SK-N-SH (cell line): ENCODE results near the gene CCDC60. TPM values are rescaled to one million over a fixed set of nuclear protein-coding genes. Genes with fewer than 3 reads are reported as not detected.

Experiments
- CTCF ChIA-PET: fragments of 300-600, 350-600 bp; formaldehyde crosslinking; extraction: SDS; loops from one replicate; lab custom pipeline; 2021; lab: Yijun Ruan, JAX
- POLR2A ChIA-PET: fragments of 350-600 bp; sonication (Branson Sonifier 250); formaldehyde crosslinking; extraction: SDS; loops from one replicate; lab custom pipeline; 2020; ENCODE audit warnings: antibody characterized with exemption, inconsistent platforms; lab: Yijun Ruan, JAX
- DNase-seq: peaks from one replicate; pipeline ENCODE4 v3.0.0; 2012
- H2AFZ ChIP-seq: fragments of 200-600 bp; sonication (generic); 2 replicates; pipeline ENCODE4 v1.8.1; 2016; ENCODE audit warnings: antibody characterized with exemption, mild to moderate bottlenecking, low read depth
- H3F3A ChIP-seq: fragments of 200-600 bp; sonication (generic); replicated peaks from 2 replicates; pipeline ENCODE3; 2016; ENCODE audit warnings: antibody characterized with exemption, mild to moderate bottlenecking; ENCODE audit not compliant: insufficient read depth
- H3K27ac ChIP-seq, 2 experiments: fragments of 200-500 bp in 1 of 2; fragments of 200-600 bp in 1 of 2; sonication (Bioruptor generic) in 1 of 2; sonication (generic), shearing (Covaris generic) in 1 of 2; 2 replicates each; pipeline versions ENCODE4 v1.5.1 to v1.6.1; 2014 to 2016; ENCODE audit warnings: low read depth in 2 of 2, inconsistent platforms in 1 of 2, low read length in 1 of 2, mild to moderate bottlenecking in 1 of 2, mixed read lengths in 1 of 2
- H3K27me3 ChIP-seq: fragments of 200-600 bp; sonication (generic), shearing (Covaris generic); 2 replicates; pipeline ENCODE4 v1.6.1; 2016; ENCODE audit warnings: mixed run types; ENCODE audit not compliant: insufficient read depth
- H3K36me3 ChIP-seq, 2 experiments: fragments of 200-500 bp in 1 of 2; fragments of 200-600 bp in 1 of 2; sonication (Bioruptor generic) in 1 of 2; sonication (generic) in 1 of 2; replicated peaks in 1 of 2; 2 replicates each; pipeline versions ENCODE3 to v1.5.1; 2014 to 2016; ENCODE audit warnings: low read length in 1 of 2, mild to moderate bottlenecking in 1 of 2; ENCODE audit not compliant: insufficient read depth in 2 of 2, control insufficient read depth in 1 of 2
- H3K4me1 ChIP-seq, 2 experiments: fragments of 200-500 bp in 1 of 2; fragments of 200-600 bp in 1 of 2; sonication (Bioruptor generic) in 1 of 2; sonication (generic), shearing (Covaris generic) in 1 of 2; 2 replicates each; pipeline versions ENCODE4 v1.5.1 to v1.6.1; 2014 to 2016; ENCODE audit warnings: low read depth in 1 of 2, low read length in 1 of 2, mixed run types in 1 of 2; ENCODE audit not compliant: insufficient read depth in 2 of 2, control insufficient read depth in 1 of 2
- H3K4me2 ChIP-seq: fragments of 200-600 bp; sonication (generic), shearing (Covaris generic); 2 replicates; pipeline ENCODE4 v1.6.1; 2017; ENCODE audit warnings: mixed run types
- H3K4me3 ChIP-seq, 2 experiments: fragments of 200-500 bp in 1 of 2; fragments of 200-600 bp in 1 of 2; sonication (Bioruptor generic) in 1 of 2; sonication (generic), shearing (Covaris generic) in 1 of 2; 2 replicates each; pipeline versions ENCODE4 v1.5.1 to v1.8.1; 2014 to 2016; ENCODE audit warnings: low read depth in 2 of 2, inconsistent platforms in 1 of 2, low read length in 1 of 2, mild to moderate bottlenecking in 1 of 2, mixed read lengths in 1 of 2, moderate library complexity in 1 of 2
- H3K79me2 ChIP-seq: fragments of 200-600 bp; sonication (generic); 2 replicates; pipeline ENCODE4 v1.8.1; 2017; ENCODE audit warnings: mild to moderate bottlenecking; ENCODE audit not compliant: insufficient read depth
- H3K9ac ChIP-seq: fragments of 200-600 bp; sonication (generic); 2 replicates; pipeline ENCODE4 v1.6.1; 2017; ENCODE audit warnings: mixed run types
- H3K9me2 ChIP-seq: fragments of 200-600 bp; sonication (generic); 2 replicates; pipeline ENCODE4 v1.6.1; 2017; ENCODE audit warnings: mixed run types
- H3K9me3 ChIP-seq: fragments of 200-600 bp; sonication (generic); 2 replicates; pipeline ENCODE4 v1.6.1; 2017; ENCODE audit warnings: mixed run types, mild to moderate bottlenecking, moderate library complexity
- H4K20me1 ChIP-seq: fragments of 200-600 bp; sonication (generic); 2 replicates; pipeline ENCODE4 v1.6.1; 2017; ENCODE audit warnings: mild to moderate bottlenecking, mixed run types; ENCODE audit not compliant: insufficient read depth
- CHD2 ChIP-seq: fragments of 150-350 bp; IDR thresholded peaks from 2 replicates; pipeline ENCODE4 v1.6.1; 2018; ENCODE audit warnings: low read length; ENCODE audit not compliant: partially characterized antibody
- FOSL2 ChIP-seq: IDR thresholded peaks from 2 replicates; pipeline ENCODE4 v1.4.0; 2012; ENCODE audit warnings: low read depth, mild to moderate bottlenecking, moderate library complexity, borderline replicate concordance
- GABPA ChIP-seq: IDR thresholded peaks from 2 replicates; pipeline ENCODE4 v1.4.0; 2012; ENCODE audit warnings: low read depth, mild to moderate bottlenecking
- MEF2A ChIP-seq: IDR thresholded peaks from 2 replicates; pipeline ENCODE4 v1.4.0; 2012; ENCODE audit warnings: low read depth, borderline replicate concordance
- NFIC ChIP-seq: IDR thresholded peaks from 2 replicates; pipeline ENCODE4 v1.4.0; 2012; ENCODE audit warnings: borderline replicate concordance
- POLR2AphosphoS5 ChIP-seq: IDR thresholded peaks from 2 replicates; pipeline ENCODE4 v1.6.1; 2012; ENCODE audit warnings: low read depth, low read length
- RAD21 ChIP-seq: IDR thresholded peaks from 2 replicates; pipeline ENCODE4 v1.6.1; 2012; ENCODE audit warnings: mild to moderate bottlenecking, low read length
- RCOR1 ChIP-seq: fragments of 150-350 bp; IDR thresholded peaks from 2 replicates; pipeline ENCODE4 v1.6.1; 2017; ENCODE audit warnings: antibody characterized with exemption, low read length
- RFX5 ChIP-seq: IDR thresholded peaks from 2 replicates; pipeline ENCODE4 v1.6.1; 2012; ENCODE audit warnings: mild to moderate bottlenecking, improper control_type of control experiment, low read length
- SIN3A ChIP-seq: IDR thresholded peaks from 2 replicates; pipeline ENCODE4 v1.6.1; 2012; ENCODE audit warnings: low read depth, mild to moderate bottlenecking, low read length, moderate library complexity, borderline replicate concordance
- SMC3 ChIP-seq: IDR thresholded peaks from 2 replicates; pipeline ENCODE4 v1.6.1; 2012; ENCODE audit warnings: low read depth, low read length, improper control_type of control experiment
- TAF1 ChIP-seq: IDR thresholded peaks from 2 replicates; pipeline ENCODE4 v1.6.1; 2012; ENCODE audit warnings: low read depth, mild to moderate bottlenecking, low read length, moderate library complexity, borderline replicate concordance
- TEAD4 ChIP-seq: IDR thresholded peaks from 2 replicates; pipeline ENCODE4 v1.4.0; 2012; ENCODE audit warnings: mild to moderate bottlenecking, borderline replicate concordance; ENCODE audit not compliant: insufficient read depth
- YY1 ChIP-seq: IDR thresholded peaks from 2 replicates; pipeline ENCODE4 v1.4.0; 2012; ENCODE audit warnings: low read depth, mild to moderate bottlenecking
- WGBS: methylation state at CpG from one replicate; pipeline ENCODE4 v1.1.6; 2017; ENCODE audit warnings: low lambda C conversion rate; 5-methylcytosine and 5-hydroxymethylcytosine counted together
- polyA plus RNA-seq, 3 experiments: library from polyadenylated mRNA; depleted of rRNA; stranded (reverse); fragments of >200 nt; gene quantifications; 2 replicates each; pipeline ENCODE4 v1.2.3, GENCODE V29; 2012
- TF ChIP-seq, protein P1 (sequence below): IDR thresholded peaks from 2 replicates; pipeline ENCODE4 v1.4.0; 2012; ENCODE audit warnings: low read depth, borderline replicate concordance
- TF ChIP-seq, protein P2 (sequence below): IDR thresholded peaks from 2 replicates; pipeline ENCODE4 v1.4.0; 2012; ENCODE audit warnings: low read depth
- TF ChIP-seq, protein P3 (sequence below): fragments of 200-600 bp; sonication (generic); IDR thresholded peaks from 2 replicates; pipeline ENCODE4 v1.6.1; 2017; ENCODE audit warnings: antibody characterized with exemption, mild to moderate bottlenecking, moderate library complexity
- TF ChIP-seq, protein P4 (sequence below): IDR thresholded peaks from 2 replicates; pipeline ENCODE4 v1.6.1; 2012; ENCODE audit warnings: mild to moderate bottlenecking, low read depth, low read length, moderate library complexity
- TF ChIP-seq, protein P5 (sequence below): IDR thresholded peaks from 2 replicates; pipeline ENCODE4 v1.4.0; 2012; ENCODE audit warnings: low read depth, borderline replicate concordance

CCDC60 gene
- polyA plus RNA-seq, 1 of the 3 experiments (the other 2 are of a cell fraction) = not detected

DNA sequence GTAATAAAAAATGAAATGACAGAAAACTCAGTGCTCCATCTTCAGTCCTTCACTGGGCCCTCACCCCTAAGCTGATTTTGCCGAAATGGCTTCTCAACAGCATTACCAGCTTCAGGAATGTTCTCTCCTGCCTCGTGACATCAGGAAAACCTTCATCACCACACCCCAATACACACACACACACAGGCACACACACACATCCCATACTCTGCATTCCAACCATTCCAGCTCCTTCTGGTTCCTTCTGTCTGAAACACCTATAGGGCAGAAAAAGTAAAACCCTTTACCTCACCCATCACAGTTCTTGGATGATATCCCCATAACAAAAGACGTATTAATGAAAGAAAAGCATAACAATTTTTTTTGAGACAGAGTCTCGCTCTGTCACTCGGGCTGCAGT is 75.9 kb downstream of the CCDC60 start:
- H3F3A ChIP-seq = no peaks in the 10 kb centered on the region
- TF ChIP-seq CHD2 = no peak
- no peak for TF ChIP-seq RCOR1
- TF ChIP-seq SMC3 = no peak
- TF ChIP-seq GABPA = no peak
- no peak for TF ChIP-seq TAF1
- TF ChIP-seq, protein P1, sequence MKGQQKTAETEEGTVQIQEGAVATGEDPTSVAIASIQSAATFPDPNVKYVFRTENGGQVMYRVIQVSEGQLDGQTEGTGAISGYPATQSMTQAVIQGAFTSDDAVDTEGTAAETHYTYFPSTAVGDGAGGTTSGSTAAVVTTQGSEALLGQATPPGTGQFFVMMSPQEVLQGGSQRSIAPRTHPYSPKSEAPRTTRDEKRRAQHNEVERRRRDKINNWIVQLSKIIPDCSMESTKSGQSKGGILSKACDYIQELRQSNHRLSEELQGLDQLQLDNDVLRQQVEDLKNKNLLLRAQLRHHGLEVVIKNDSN = no peak
- TF ChIP-seq YY1 = no peak
- no peak for TF ChIP-seq FOSL2
- TF ChIP-seq, protein P2, sequence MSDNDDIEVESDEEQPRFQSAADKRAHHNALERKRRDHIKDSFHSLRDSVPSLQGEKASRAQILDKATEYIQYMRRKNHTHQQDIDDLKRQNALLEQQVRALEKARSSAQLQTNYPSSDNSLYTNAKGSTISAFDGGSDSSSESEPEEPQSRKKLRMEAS = no peak
- TF ChIP-seq MEF2A = no peak
- TF ChIP-seq, protein P3, sequence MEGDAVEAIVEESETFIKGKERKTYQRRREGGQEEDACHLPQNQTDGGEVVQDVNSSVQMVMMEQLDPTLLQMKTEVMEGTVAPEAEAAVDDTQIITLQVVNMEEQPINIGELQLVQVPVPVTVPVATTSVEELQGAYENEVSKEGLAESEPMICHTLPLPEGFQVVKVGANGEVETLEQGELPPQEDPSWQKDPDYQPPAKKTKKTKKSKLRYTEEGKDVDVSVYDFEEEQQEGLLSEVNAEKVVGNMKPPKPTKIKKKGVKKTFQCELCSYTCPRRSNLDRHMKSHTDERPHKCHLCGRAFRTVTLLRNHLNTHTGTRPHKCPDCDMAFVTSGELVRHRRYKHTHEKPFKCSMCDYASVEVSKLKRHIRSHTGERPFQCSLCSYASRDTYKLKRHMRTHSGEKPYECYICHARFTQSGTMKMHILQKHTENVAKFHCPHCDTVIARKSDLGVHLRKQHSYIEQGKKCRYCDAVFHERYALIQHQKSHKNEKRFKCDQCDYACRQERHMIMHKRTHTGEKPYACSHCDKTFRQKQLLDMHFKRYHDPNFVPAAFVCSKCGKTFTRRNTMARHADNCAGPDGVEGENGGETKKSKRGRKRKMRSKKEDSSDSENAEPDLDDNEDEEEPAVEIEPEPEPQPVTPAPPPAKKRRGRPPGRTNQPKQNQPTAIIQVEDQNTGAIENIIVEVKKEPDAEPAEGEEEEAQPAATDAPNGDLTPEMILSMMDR = no peak
- no peak for TF ChIP-seq RFX5
- no peak for TF ChIP-seq NFIC
- no peak for TF ChIP-seq SIN3A
- TF ChIP-seq, protein P4, sequence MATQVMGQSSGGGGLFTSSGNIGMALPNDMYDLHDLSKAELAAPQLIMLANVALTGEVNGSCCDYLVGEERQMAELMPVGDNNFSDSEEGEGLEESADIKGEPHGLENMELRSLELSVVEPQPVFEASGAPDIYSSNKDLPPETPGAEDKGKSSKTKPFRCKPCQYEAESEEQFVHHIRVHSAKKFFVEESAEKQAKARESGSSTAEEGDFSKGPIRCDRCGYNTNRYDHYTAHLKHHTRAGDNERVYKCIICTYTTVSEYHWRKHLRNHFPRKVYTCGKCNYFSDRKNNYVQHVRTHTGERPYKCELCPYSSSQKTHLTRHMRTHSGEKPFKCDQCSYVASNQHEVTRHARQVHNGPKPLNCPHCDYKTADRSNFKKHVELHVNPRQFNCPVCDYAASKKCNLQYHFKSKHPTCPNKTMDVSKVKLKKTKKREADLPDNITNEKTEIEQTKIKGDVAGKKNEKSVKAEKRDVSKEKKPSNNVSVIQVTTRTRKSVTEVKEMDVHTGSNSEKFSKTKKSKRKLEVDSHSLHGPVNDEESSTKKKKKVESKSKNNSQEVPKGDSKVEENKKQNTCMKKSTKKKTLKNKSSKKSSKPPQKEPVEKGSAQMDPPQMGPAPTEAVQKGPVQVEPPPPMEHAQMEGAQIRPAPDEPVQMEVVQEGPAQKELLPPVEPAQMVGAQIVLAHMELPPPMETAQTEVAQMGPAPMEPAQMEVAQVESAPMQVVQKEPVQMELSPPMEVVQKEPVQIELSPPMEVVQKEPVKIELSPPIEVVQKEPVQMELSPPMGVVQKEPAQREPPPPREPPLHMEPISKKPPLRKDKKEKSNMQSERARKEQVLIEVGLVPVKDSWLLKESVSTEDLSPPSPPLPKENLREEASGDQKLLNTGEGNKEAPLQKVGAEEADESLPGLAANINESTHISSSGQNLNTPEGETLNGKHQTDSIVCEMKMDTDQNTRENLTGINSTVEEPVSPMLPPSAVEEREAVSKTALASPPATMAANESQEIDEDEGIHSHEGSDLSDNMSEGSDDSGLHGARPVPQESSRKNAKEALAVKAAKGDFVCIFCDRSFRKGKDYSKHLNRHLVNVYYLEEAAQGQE = no peak
- TF ChIP-seq, protein P5, sequence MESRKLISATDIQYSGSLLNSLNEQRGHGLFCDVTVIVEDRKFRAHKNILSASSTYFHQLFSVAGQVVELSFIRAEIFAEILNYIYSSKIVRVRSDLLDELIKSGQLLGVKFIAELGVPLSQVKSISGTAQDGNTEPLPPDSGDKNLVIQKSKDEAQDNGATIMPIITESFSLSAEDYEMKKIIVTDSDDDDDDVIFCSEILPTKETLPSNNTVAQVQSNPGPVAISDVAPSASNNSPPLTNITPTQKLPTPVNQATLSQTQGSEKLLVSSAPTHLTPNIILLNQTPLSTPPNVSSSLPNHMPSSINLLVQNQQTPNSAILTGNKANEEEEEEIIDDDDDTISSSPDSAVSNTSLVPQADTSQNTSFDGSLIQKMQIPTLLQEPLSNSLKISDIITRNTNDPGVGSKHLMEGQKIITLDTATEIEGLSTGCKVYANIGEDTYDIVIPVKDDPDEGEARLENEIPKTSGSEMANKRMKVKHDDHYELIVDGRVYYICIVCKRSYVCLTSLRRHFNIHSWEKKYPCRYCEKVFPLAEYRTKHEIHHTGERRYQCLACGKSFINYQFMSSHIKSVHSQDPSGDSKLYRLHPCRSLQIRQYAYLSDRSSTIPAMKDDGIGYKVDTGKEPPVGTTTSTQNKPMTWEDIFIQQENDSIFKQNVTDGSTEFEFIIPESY = no peak
- no peak for TF ChIP-seq RAD21
- TF ChIP-seq POLR2AphosphoS5 = no peak
- no peak for TF ChIP-seq TEAD4
- H3K27ac ChIP-seq = no peak overlapping the region
- no peaks in the 10 kb centered on the region for H3K27me3 ChIP-seq
- ChIA-PET POLR2A (no interaction called here), CTCF (interaction anchor here (0.6 to 1.2 kb wide), 3 partner anchors 220 to 543 kb away, joined by 3 read pairs; no protein-coding TSS in a partner anchor)
- no peaks in the 10 kb centered on the region for H4K20me1 ChIP-seq
- H3K4me1 ChIP-seq = peaks cover 0 to 3% of the 10 kb centered on the region in 2 experiments; a peak in 1 of 4 replicates
- H3K36me3 ChIP-seq = no peaks in the 10 kb centered on the region
- no peak overlapping the region for H2AFZ ChIP-seq
- 45% methylated on average over 5 of the region's 5 CpGs for WGBS
- no peak for DNase-seq
- no peaks in the 10 kb centered on the region for H3K79me2 ChIP-seq
- no peak overlapping the region for H3K9ac ChIP-seq
- H3K9me3 ChIP-seq = no peaks in the 10 kb centered on the region
- H3K9me2 ChIP-seq = no peaks in the 10 kb centered on the region
- no peak overlapping the region for H3K4me3 ChIP-seq
- no peak overlapping the region for H3K4me2 ChIP-seq
